Stimulated activated CD8-positive, alpha-beta memory T cell treated with anti-CD3 and anti-CD28 coated beads, Interleukin-4, amount 100 ng/mL, for 4 hours (primary cell): ENCODE data around the gene PRKCZ.

ENCODE experiments used
- DNase-seq, 2 donors: peaks; one replicate each; pipeline ENCODE4 v3.0.0-alpha.2; 2020; ENCODE audit warnings: low read depth in 2 of 2, low spot score in 1 of 2

PRKCZ gene

DNA sequence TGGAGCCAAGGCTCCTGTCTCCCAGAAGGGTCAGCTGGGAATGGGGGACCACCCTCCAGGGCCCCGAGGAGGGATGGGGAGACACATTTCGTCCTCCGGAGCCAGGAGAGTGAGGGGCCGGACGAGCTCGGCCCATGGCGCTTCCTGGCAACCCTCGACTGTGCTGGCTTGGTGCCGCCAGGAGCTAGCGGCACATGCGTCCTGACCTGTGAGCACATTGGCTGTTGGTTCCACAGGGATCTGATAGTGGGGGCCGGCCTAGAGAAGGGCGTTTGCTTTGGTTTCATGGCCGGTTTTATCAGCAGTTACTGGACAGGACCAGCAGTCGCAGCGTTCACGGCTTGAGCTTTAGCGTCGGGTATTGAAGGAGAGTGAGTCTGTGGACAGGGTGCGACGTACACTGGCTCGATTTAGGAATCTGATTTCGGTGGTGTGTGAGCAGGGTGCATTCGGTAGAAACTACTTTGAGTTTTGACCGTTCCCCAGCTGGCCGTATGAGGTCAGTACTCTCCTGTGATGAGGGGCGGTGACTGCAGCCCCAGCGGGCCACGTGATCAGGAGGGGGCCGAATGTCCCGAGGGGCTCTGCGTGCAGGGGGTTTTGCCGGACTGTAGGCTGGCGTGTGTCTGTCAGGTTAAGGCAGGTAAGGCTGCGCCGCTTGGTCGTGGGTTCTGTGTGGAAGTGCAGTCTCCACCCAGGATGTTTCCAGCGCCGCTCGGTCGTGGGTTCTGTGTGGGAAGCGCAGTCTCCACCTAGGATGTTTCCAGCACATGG, 125.7 kb downstream of the PRKCZ start:
- no peak for DNase-seq

DNA sequence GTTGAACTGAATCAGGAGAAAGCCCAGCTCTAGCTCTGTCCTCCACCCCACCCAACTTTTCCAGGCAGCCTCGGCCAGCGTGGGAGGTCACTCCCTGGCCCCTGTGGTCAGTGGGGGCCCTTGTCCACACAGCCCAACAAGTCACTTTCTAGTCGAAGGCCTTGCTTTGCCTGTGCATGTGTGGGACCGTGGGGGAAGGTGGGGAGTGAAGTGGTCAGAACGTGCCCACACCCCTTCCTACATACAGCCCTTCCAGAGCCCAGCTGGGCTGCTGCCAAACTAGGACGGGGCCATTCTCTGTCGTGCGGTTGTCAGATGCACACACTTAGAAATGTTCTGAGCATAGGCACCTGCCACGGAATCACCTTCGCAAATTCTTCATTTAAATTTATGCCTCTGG, 126.4 kb downstream of the PRKCZ start:
- no peak for DNase-seq

DNA sequence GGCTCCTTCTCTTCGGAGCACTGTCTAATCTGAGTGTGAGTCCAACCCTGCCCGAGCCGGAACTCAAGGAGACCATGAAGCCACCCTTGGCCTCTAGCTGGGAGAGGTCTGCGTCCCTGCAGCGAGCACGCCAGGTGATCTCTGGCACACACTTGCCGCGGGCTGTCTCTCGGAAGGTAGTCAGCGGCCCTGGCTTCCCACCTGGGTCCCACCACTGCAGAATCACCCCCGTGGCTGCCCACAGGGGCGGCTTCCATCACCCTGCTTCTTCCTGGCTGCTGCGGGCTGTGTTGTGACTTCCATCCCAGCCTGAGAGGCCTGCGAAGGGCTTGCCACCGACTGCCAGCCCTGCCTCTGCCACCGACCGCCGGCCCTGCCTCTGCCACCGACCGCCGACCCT, 127.3 kb downstream of the PRKCZ start:
- no peak for DNase-seq

- DNase-seq = no peak
Measured at GRCh38 chr1:2177946-2178538, 127.8 kb downstream of the PRKCZ start.

GRCh38 chr1:2178875-2179274, 128.7 kb downstream of the PRKCZ start:
- DNase-seq = no peak

DNA sequence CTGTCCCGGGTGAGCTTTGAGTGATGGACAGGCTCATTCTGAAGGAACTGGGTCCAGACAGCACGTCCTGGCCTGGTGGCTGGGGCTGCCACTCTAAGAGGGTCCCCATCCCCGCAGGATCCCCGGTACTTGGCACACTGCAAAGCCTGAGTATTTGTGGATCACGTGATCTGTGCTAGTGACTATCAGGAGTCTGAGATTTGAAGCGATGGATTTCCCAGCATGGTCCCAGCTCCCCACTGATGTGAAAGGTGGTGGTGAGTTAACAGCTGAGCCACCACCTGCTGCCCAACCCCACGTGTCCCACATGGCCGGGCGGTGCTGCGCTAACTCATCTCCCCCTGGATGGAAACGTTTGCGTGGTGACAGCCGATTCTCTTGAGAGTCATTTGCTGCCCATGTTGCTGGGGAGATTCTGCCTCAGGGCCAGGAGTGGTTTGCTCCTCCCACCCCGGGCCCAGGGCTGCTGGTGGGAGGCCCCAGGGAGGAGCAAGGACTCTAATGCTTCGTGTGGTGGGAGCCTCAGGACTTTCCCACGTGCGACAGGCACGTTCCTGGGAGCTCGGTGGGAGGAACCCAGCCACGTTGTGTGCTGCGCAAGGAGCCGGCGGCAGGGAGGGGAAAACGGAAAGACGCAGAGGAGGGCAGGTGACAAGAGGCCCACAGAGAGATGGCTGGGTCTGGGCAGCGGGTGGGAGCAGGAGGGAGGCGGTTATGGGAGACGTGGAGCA, 129.2 kb downstream of the PRKCZ start:
- no peak for DNase-seq

DNA sequence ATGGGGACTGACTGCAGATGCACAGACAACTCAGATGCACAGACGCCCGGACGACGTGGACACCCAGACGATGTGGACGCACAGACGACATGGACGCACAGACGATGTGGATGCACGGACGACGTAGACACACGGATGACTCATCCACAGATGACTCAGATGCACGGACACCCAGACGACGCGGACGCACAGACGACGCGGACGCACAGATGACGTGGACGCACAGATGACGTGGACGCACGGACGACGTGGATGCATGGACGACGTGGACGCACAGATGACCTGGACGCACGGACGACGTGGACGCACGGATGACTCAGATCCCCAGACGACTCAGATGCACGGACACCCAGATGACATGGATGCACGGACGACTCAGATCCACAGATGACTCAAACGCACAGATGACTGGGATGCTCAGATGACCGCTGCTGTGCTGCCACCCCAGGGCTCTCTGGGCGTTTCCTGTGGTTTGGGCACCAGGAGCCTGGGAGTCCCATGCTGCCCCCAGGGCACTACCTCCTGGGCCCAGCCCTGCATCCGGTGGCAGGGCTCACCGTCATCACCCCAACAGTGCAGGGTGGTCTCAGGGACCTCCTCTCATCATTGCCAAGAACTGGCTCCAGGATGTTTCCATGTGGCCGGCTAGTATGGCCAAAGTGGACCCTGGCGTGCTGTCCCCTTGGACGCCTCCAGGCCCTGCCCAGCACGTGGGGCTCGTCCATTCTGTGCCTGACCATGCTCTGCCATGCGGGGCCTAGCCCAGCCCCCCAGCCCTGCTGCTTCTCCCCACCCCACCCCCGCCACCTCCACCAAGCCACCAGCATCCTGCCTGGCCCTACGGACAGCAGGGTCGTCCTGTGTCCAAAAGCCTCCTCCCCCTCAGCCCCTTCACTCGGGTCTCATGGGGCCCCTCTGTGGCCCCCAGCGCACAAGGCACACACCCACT, 130.4 kb downstream of the PRKCZ start:
- DNase-seq = no peak

DNA sequence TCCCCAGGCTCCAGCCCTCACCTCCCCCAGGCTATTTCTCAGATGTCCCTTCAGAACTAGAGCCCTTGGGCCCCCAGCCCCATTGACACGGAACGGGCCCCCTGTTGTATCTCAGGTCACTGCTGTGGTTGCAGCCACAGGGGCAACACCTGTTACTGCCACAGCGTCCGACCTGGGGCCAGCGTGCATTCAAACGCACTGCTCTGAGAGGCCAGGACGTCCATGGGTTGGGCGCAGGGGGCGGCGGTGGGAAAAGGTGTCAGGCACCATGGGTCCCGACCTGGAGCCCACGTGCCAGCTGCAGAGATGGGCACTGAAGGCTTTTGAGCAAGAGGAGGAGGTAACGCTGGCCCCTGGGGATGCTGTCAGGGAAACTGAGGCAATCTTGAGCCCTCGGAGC, 131.1 kb downstream of the PRKCZ start:
- no peak for DNase-seq

DNA sequence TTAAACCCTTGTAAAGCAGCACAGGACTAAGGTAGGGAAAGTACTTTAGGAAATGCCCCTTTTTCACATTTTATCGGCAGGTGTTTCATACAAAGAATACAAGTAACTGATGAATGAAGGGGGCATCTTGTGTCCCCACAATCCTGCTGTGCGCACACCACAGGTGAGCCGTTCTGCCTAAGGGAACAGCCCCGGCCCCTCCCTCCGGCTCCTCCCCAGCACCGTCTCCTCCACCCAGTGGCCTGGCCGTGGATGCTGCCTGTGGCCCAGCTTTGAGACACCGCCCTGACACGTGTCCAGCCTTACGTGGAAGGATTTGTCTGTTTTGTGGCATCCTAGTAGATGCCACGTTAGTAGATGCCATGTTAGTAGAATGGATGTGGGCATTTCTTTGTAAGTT, 131.5 kb downstream of the PRKCZ start:
- DNase-seq = no peak

DNA sequence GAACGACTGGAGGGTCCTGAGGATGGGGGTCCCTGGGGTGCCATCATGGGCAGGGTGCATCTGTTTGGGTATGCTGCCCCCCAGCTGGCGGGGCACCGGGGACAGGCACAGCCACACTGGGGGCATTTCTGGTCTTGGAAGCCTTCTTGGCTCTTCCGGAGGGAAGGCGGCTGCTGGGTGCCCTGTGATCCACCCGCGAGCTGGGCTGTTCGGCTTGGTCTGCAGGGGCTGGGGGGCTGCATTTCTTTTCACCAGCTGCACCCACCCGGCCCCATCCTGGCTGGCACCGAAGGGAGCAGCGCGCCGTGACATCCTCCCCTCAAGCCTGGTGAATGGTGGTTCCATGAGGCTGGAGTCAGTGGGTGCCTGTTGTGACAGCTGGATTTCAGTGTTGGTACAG, 132.2 kb downstream of the PRKCZ start:
- no peak for DNase-seq

DNA sequence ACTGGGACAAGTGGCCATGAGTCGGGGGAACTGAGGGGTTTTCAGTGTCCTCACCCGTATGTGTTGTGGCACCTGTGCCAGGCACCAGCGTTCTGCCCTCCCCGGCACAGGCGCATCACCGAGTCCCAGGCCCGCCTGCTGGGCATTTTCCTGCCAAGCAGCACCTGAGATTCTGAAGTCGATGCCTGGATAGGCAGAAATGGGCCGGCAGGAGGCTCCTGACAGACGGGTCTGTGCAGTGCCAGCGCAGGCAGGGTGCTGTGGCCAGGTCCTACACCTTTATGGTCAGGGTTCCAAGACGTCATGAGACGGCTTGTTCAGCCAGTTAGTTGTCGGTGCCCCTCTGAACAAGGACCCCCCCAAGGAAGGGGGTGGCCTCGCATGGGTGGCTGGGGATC, 133.7 kb downstream of the PRKCZ start:
- no peak for DNase-seq

GRCh38 chr1:2184531-2184930, 134.3 kb downstream of the PRKCZ start:
- DNase-seq = no peak

- no peak for DNase-seq
Measured at GRCh38 chr1:2184934-2185333, 134.7 kb downstream of the PRKCZ start.

- no peak for DNase-seq
Measured at GRCh38 chr1:2185880-2186855, 136.0 kb downstream of the PRKCZ start.

- DNase-seq = no peak
Measured at GRCh38 chr1:2186901-2187300, 136.7 kb downstream of the PRKCZ start.

- no peak for DNase-seq
Measured at GRCh38 chr1:2187619-2188018, 137.4 kb downstream of the PRKCZ start.

DNA sequence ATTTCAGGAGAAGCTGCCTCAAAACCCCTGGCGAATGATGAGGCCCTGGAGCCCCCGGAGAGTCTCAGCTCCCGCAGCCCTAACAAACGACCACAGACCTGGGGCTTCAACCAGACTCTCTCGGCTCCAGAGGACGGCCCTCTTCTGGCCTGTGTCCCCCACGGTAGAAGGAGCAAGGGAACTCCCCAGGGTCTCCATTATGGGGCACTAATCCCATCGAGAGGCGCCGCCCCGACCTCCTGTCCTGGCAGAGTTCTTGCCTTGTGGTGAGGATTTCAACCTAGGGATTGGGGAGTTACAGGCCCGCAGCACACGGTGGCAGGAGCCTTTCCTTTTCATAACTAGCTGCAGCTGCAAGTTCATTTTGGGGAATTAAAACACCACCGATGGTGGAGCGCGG, 138.1 kb downstream of the PRKCZ start:
- no peak for DNase-seq

- peak; percentile 77 to 80 for DNase-seq
Measured at GRCh38 chr1:2189459-2190425, 139.5 kb downstream of the PRKCZ start.

GRCh38 chr1:2190491-2190976, 140.3 kb downstream of the PRKCZ start:
- no peak for DNase-seq
